ENCODE data around the gene BMPR1B. TPM values are rescaled to one million over a fixed set of nuclear protein-coding genes. Genes with fewer than 3 reads are reported as not detected.

The BMPR1B gene
- total RNA-seq, 1 experiment from 2014 or later, result 0.35 TPM

GRCh38 chr4:95066050-95066449 lies 308.3 kb downstream of the BMPR1B start:
- no peaks in the 10 kb centered on the region for H3K79me2 ChIP-seq (ENCODE audit: insufficient read depth, low read length)
- H3K9ac ChIP-seq (ENCODE audit: extremely low read depth, insufficient read length, low read length), result no peak overlapping the region
- TF ChIP-seq CTCF (conservative IDR thresholded peaks at IDR 0.05), result no peak
- no peak for DNase-seq
- no peaks in the 10 kb centered on the region for H3K9me3 ChIP-seq (ENCODE audit: control insufficient read depth, low read depth, low read length)
- H3K27ac ChIP-seq (ENCODE audit: insufficient read length, low read depth, low read length), result no peak overlapping the region
- H3K27me3 Mint-ChIP-seq (ENCODE audit: low read depth), result no peaks in the 10 kb centered on the region
- no peaks in the 10 kb centered on the region for H3K36me3 Mint-ChIP-seq (ENCODE audit: insufficient read depth in 1 of 3, low read depth in 3 of 3)
- no peak overlapping the region for H4K8ac ChIP-seq (replicated peaks; ENCODE audit: insufficient read length, low read depth, low read length)
- H4K91ac ChIP-seq (ENCODE audit: insufficient read length, low read depth, low read length), result no peak overlapping the region
- H4K5ac ChIP-seq (ENCODE audit: insufficient read length, low read depth, low read length), result no peak overlapping the region
- no peak overlapping the region for H3K56ac ChIP-seq (ENCODE audit: insufficient read length, low read depth, low read length)
- no CpG with 5 or more reads among the region's 1 CpG for WGBS (ENCODE audit: extremely low coverage, insufficient read length, low lambda C conversion rate)
- no peaks in the 10 kb centered on the region for H3K23me2 ChIP-seq (ENCODE audit: insufficient read length, low read depth, low read length, poor library complexity, severe bottlenecking)
- no peak overlapping the region for H3T11ph ChIP-seq (ENCODE audit: low read length)
- H2BK120ac ChIP-seq (ENCODE audit: low read depth, low read length, poor library complexity, severe bottlenecking), result no peak overlapping the region
- H2BK20ac ChIP-seq (ENCODE audit: low read depth, low read length, poor library complexity, severe bottlenecking), result no peak overlapping the region
- H2BK15ac ChIP-seq (ENCODE audit: low read depth, low read length), result no peak overlapping the region
- no peak overlapping the region for H3K18ac ChIP-seq (ENCODE audit: insufficient read length, low read depth, low read length)
- no peak overlapping the region for H3K14ac ChIP-seq (ENCODE audit: insufficient read depth, low read length)
- H3K27me3 ChIP-seq (ENCODE audit: insufficient read depth, low read length), result no peaks in the 10 kb centered on the region
- no peaks in the 10 kb centered on the region for H4K20me1 ChIP-seq (ENCODE audit: control insufficient read depth, insufficient read depth, insufficient read length)
- no peak overlapping the region for H3K4me2 ChIP-seq (ENCODE audit: insufficient read depth, insufficient read length, low read length)
- H3K4me1 ChIP-seq (ENCODE audit: insufficient read depth, low read length), result no peaks in the 10 kb centered on the region
- no peak overlapping the region for H2BK5ac ChIP-seq (ENCODE audit: insufficient read length, low read length)
- no peak overlapping the region for H3K4ac ChIP-seq (ENCODE audit: low read depth, low read length)
- H3K4me1 Mint-ChIP-seq, result peaks cover 8 to 11% of the 10 kb centered on the region in 2 experiments
- no peak overlapping the region for H3K27ac Mint-ChIP-seq
- no peak overlapping the region for H2AFZ ChIP-seq (ENCODE audit: low read length)
- H3K23ac ChIP-seq (ENCODE audit: insufficient read length, low read depth, low read length), result no peak overlapping the region
- no peaks in the 10 kb centered on the region for H3K79me1 ChIP-seq (ENCODE audit: insufficient read depth, low read depth, low read length, poor library complexity, severe bottlenecking)
- no peak overlapping the region for H2BK12ac ChIP-seq (ENCODE audit: insufficient read length, low read depth, low read length)
- peaks cover 0 to 4% of the 10 kb centered on the region in 2 experiments; a peak in 1 of 5 replicates for H3K9me3 Mint-ChIP-seq
- no peak overlapping the region for H2AK5ac ChIP-seq (ENCODE audit: insufficient read length, low read length)
- no peak overlapping the region for H3K4me3 Mint-ChIP-seq

All from H9 (cell line).